Endometrial microvascular endothelial cells (primary cell): ENCODE data around the gene NUDT3. TPM values are rescaled to one million over a fixed set of nuclear protein-coding genes. Genes with fewer than 3 reads are reported as not detected.
"Not testable (repeated sequence)": the region's sequence is repeated elsewhere in the genome, so short reads cannot be mapped to it uniquely, and the experiment has no call there.

Source experiments
- in situ Hi-C: cut with HindIII; loops from 2 replicates; pipeline ENCODE4 v1.10.0; 2017; ENCODE audit warnings: low sequenced_read_pairs, low pct_unique_long_range_greater_than_20kb; ENCODE audit errors: inconsistent ontology term
- total RNA-seq: library from RNA; depleted of rRNA; stranded (reverse); fragments of >200 nt; gene quantifications from one replicate; pipeline ENCODE4 v1.2.3, GENCODE V29; 2015; ENCODE audit errors: inconsistent ontology term

Gene NUDT3
- 28.3 TPM for total RNA-seq

DNA sequence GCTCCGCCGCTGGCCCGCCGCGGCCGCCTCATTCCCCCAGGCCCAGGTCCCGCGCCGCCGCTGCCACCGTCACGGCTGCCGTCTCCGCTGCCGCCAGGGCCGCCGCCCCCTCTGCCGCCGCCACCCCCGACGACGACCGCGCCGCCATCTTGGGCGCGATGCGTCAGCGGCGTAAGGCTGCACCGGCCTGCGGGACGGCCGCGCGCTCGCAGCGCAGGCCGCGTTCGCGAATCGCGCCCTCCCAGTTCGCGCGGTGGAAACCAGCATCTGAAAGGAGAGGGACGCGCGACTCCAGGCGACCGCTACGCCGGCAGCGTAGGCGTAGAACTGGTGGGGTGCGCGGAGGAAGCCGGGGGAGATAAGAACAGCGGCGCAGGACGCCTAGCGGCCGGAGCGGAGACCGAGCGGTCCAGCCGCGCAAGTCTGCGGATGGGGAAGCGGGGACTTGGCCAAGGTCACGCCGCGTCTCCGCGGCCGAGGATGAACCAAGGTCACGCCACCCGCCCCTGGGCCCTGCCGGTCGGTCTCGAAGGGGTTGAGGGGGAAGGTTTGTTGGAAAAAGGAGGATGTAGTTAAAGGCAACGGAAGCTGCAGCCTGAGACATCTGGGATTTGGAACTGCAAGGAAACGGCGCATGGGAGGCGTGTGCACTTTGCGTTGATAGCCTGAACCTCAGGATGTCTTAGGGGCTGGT, at the start of gene NUDT3:
Gene NUDT3, minus strand, starts transcription at position 173 of the 694 bp plus-strand sequence. CDS start 307 bp downstream, outside the sequence.
- in situ Hi-C loops, result no loop called here

DNA sequence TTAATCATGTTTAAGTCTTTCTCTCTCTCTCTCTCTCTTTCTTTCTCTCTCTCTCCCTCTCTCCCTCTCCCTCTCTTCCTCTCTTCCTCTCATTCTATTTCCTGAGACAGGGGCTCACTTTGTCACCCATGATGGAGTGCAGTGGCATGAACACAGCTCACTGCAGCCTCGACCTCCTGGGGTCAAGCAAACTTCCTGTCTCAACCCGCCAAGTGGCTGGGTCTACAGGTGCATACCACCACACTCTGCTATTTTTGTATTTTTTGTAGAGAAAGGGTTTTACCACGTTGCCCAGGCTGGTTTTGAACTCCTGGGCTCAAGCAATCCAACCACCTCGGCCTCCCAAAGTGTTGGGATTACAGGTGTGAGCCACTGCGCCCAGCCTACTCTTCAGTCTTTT, 49.1 kb upstream of the NUDT3 start:
- in situ Hi-C loops, result loop anchor here (10.0 kb wide), 1 partner anchor 163 kb away; no protein-coding TSS in a partner anchor

DNA sequence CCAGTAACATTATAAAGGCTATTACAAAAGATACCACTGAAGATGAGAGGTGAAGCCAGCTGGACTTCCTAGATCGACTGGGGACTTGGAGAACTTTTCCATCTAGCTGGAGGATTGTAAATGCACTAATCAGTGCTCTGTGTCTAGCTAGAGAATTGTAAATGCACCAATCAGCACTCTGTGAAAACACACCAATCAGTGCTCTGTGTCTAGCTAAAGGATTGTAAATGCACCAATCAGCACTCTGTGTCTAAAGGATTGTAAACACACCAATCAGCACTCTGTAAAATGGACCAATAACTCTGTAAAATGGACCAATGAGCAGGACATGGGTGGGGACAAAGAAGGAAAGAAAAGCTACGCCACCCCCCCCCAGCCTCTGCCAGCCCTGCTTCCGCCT, 47.0 kb upstream of the NUDT3 start:
- in situ Hi-C loops, result no loop called here

DNA sequence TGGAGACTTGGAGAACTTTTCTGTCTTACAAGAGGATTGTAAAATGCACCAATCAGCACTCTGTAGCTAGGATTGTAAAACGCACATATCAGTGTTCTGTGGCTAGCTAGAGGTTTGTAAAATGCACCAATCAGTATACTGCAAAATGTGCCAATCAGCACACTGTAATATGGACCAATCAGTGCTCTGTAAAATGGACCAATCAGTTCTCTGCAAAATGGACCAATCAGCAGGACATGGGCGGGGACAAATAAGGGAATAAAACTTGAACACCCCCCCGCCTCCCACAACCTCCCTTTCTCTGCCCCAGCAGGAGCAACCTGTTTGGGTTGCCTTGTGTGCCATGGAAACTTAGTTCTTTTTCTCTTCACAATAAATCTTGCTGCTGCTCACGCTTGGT, 46.2 kb upstream of the NUDT3 start:
- in situ Hi-C loops, result no loop called here

DNA sequence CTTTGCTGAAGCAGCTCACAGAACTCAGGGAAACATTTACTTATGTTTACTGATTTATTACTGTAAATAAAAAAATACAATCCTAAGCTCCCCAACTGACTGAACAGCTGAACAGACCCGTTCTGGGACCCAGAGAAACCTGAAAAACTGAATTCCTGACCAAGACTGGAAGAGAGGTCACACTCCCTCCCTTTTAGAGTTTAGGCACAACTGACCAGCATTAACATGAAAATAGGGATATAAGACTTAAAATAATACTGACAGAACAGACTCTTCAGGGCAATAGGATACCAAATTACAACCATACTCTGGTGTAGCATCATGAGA, 45.1 kb upstream of the NUDT3 start:
- in situ Hi-C loops, result no loop called here

DNA sequence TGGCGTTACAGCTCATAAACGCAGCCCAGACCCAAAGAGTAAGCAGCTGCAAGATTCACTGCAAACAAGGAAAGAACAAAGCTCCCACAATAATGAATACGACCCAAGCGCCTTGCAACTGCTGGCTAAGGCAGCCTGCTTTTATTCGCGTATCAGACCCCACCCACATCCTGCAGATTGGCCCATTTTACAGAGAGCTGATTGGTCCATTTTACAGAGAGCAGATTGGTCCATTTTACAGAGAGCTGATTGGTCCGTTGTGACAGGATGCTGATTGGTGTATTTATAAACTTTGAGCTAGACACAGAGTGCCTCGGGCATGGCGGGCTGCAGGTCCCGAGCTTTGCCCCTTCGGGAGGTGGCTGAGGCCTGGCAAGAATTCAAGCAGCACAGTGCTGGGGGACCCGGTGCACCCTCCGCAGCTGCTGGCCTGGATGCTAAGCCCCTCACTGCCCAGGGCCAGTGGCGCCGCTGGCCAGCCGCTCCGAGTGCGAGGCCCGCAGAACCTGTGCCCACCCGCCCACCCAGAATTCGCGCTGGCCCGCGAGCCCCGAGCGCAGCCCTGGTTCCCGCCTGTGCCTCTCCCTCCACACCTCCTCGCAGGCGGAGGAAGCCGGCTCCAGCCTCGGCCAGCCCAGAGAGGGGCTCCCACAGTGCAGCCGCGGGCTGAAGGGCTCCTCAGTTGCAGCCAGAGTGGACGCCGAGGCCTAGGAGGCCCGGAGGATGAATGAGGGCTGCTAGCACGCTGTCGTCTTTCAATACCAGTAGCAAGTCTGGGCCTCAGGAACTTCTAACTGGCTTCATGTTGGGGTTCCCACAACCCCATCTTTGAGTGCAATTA, 44.6 kb upstream of the NUDT3 start:
- in situ Hi-C loops, result no loop called here

DNA sequence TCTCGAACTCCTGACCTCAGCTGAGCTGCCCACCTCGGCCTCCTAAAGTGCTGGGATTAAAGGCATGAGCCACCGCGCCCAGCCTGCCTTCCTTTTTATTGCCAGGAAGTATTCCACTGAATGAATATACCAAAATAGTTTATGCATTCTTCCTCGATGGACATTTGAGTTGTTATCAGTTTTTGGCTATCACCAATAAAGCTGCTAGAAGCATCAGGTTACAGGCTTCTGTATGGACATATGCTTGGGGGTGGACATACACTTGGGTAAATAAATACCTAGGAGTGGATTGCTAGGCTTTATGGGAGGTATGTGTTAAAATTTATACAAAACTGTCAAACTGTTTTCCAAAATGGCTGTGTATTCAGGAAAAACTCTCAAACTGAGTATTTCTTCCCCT, 43.4 kb upstream of the NUDT3 start:
- in situ Hi-C loops, result no loop called here

DNA sequence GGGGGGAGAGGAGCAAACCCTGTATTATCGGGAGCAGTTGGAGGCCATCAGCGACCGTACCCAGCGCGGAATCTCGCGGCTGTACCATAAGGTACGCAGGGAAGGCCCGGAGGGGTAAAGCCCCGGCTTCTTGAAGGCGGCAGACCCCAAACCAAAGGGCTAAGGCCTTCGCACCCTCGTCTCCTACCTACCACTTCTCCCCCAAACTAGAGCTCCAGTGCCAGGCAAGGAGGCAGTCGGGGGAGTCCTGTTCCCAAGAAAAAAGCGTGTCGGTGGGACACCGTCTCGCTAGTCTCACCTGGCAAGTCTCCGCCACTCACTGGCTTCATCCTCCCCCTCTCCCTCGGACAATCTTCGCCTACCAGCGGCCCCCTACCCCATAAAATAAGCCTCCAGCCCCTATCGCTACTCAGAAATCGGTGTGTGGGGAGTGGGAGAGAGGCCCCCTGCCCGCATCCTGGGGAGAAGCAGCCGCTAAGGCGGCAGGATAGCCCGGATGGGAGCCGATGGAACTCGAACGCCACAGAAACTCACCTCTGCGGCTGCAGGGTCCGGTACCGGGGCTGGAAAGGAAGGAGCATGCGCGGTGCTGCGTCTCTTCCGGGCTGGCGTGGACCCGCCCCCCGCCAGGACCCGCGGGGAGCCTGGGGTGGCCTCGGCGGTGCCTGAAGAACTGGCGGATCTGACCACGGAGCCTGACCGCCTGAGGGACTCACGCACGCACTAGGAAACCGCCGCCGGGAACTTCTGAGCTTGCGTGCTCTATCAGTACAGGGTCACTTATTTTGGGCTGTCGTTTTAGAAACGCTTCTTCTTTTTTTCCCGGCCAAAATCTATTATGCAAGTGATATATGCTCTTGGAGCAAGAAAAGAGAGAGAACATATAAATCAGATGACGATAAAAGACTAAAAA, 33.3 kb upstream of the NUDT3 start, which contains the start of gene RPS10:
Gene RPS10, minus strand, starts transcription at position 572 of the 913 bp plus-strand sequence. CDS start 848 bp downstream, outside the sequence.
- in situ Hi-C loops, result no loop called here

DNA sequence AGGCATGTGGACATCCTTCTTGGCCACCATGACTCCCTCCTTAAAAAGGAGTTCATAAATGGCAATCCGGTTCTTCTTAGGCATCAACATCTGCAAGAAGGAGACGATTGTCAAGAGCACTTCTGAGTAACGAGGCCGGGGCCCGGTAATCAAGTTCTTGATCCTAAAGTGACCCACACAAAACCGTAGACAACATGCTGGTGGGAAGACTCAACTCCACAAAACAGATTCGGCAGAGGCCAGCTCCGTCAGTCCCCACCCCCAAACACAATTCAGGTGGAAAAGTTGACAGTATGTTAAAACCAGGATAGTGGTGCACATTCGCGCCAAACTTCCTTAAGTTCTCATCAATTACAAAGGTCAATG, 32.6 kb upstream of the NUDT3 start:
- in situ Hi-C loops, result no loop called here

DNA sequence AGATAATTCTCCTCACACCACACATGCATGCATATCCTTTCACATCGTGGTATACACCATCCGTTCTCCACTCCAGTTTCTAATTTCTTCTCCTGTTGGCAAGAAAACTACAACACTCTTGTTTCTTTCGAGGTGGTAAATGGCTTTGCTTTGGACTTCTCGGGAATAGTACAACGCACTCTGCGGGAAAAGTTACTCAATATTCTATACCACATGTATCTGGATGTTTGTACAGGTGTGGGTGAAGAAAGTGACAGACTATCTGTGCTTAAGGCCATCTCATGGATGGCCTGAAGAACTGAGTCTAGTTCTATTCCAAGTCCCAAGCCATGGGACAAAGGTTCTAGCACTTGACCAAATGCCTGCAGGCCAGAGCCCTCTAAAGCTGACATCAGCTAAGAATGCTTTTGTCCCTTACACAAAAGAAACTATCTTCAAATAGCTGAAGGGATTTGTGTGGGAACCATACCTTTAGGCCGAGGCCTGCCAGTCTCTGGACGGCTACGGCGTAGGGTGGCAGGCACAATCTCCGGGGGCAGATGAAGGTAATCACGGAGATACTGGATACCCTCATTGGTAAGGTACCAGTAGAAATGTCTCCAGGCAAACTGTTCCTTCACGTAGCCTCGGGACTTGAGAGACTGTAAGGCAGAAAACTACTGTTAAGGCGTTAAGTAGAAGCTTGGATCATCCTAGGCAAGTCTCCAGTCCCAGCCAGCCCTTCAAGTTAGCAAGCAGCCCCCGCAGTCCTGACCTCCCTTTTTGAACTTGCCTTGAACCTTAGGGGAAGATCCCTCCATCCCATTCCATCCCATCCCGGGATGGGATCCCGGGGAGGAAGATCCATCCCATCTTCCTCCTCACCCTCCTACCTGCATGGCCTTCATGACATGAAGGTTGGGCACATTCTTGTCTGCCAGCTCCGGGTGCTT, 32.0 kb upstream of the NUDT3 start:
- in situ Hi-C loops, result no loop called here

DNA sequence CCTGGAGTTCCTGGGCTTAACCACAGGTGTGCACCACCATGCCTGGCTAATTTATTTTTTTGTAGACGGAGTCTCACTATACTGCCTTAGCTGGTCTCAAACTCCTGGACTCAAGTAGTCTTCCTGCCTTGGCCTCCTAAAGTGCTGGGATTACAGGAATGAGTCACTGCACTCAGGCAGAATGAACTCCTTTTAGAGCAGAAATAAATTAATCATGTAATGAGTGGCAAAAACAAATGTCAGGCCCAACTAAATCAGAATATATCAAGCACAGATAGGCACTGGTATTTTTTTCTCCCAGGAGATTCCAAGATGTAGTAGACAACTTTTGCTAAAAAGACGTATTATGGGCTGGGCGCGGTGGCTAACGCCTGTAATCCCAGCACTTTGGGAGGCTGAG, 30.8 kb upstream of the NUDT3 start:
- in situ Hi-C loops, result no loop called here

DNA sequence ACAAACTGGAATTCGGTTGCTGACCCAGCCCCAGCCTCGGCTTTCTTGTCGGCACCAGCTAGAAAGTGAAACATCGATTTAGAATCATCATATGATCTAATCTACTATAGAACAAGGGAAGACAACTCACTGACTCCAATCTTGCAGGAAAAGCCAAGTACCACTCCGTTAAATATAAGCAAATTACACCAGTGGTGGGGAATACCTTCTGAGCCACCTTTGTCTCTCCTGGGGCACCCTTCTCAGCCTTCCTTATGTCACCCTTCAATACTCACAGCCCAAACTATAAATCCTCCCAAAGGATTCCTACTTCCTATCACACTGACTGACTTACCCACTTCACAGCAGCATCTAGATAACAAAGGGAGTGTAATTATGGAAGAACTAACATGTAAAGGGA, 25.9 kb upstream of the NUDT3 start:
- in situ Hi-C loops, result no loop called here

DNA sequence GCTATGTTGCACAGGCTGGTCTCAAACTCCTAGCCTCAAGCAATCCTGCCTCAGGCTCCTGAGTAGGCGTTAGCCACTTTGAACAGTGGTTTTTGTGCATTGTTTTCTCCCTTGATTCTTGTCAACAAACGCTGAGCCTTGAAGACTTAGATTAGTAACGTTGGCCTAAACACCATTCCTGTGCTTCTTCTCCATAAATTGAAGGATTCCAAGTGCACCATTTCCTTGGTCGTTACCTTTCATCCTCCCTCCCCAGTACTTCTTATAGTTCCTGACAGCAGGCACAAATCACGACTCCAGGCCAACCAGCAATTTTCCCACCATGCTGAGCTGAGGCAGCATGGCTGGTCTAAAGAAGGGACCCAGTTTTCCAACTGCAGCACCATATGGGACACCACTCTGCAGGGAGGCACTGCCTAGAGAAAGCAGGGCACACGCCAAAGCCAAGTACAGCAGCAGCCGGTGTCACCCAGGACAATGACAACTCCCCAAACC, 24.5 kb upstream of the NUDT3 start:
- in situ Hi-C loops, result no loop called here

DNA sequence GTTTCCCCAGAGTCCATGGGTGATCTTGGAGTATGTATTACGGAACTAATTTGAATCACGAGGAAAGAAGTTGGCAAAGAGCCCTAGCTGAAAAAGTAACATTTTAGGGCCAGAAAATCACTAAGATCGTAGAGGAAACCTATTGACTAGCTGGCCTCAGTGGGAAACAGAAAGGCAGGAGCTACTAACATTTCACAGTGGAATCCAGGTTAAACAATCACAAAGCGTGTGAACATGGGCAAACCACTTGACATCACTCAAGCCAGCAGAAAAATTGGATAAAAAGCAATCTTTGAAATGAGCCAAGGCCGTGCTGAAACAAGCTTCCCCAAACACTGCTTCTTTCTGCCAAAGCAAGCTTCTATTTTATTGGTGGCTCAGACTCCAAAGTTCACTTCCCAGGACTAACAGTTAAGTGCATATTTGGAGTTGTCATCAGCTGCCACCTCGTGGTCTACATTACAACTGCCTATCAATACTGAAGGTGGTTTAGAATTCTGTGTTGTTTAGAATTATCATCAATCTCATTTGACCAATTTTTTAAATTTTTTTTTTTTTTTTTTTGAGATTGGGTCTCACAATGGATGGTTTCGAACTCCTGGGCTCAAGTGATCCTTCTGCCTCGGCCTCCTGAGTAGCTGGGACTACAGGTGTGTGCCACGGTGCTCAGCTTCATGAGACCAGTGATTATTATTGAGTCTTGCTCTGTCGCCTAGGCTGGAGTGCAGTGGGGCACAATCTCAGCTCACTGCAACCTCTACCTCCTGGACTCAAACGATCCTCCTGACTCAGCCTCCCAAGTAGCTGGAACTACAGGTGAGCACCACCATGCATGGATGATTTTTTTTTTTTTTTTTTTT, 22.8 kb upstream of the NUDT3 start:
- in situ Hi-C loops, result no loop called here

DNA sequence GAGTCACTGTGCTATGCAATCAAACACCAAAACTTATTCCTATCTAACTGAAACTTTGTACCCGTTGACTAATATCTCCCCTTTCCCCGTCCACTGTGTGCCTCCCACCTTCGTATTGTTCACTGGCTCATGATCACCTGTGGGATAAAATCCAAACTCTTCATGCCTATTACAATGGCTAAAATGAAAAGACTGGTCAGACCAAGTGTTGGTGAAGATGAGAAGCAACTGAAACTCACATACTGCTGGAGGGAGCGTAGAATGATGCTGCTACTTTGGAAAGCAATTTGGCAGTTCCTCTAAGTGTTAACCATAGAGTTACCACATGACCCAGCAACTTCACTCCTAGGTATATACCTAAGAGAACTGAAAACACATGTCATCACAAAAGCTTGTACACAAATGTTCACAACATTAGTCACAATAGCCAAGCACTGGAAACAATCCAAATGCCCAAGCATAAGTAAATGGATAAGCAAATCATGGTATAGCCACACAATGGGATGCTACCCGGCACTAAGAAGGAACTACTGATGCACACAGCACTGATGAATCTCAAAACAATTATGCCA, 20.3 kb upstream of the NUDT3 start:
- in situ Hi-C loops, result no loop called here

DNA sequence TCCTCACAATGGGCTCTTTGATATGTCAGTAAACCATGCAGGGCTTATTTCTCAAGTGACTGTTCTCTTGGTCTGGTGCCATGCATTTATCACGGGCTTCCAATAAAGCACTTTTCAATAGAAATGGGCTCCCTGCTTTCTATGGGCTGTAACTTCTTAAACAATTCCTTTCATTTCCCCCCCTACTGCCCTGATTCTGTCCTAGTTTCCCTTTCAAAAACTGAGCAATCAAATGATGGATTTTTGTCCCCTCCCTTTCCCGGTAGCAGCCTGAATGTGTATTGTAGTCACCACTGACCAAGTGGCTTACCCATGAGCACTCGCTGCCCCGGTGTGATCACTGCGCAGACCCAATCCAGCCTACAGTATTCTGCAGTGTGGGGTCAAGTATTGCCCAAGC, 19.5 kb upstream of the NUDT3 start:
- in situ Hi-C loops, result no loop called here

DNA sequence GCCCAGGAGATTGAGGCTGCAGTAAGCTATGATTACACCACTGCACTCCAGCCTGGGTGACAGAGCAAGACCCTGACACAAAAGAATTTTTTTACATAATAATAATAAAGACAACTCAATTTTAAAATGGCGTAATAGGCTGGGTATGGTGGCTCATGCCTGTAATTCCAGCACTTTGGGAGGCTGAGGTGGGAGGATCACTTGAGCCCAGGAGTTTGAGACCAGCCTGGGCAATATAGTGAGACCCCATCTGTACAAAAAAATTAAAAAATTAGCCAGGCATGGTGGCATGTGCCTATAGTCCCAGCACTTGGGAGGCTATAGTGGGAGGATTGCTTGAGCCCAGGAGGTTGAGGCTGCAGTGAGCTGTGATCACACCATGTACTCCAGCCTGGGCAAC, 15.4 kb upstream of the NUDT3 start:
- in situ Hi-C loops, result not testable (repeated sequence)
